ENCODE measurements around the gene BAHCC1. TPM values are rescaled to one million over a fixed set of nuclear protein-coding genes. Genes with fewer than 3 reads are reported as not detected.

Gene BAHCC1
- total and polyA plus RNA-seq, 9 of the 15 experiments (the other 6 are each of a cell fraction or from before 2014, with no cell fraction given) = 0.14 to 26.9 (median 5.0) TPM

GRCh38 chr17:81381632-81382577 lies 13.4 kb upstream of the BAHCC1 start:
- Histone ChIP-seq H3K27ac (ENCODE audit: extremely low read depth, low read depth, low read length) (no peak overlapping the region), H3K9me3 (replicated peaks; ENCODE audit: control insufficient read depth, insufficient read depth, low read depth, low read length) (no peaks in the 10 kb centered on the region), H4K20me1 (replicated peaks; ENCODE audit: control insufficient read depth, insufficient read depth, low read length) (no peaks in the 10 kb centered on the region), H3K36me3 (ENCODE audit: control insufficient read depth, insufficient read depth, low read length) (no peaks in the 10 kb centered on the region), H3K27me3 (ENCODE audit: control insufficient read depth in 2 of 2, insufficient read depth in 2 of 2, low read length in 2 of 2) (no peaks in the 10 kb centered on the region), H3K79me2 (ENCODE audit: control insufficient read depth, insufficient read depth, low read length) (no peaks in the 10 kb centered on the region), H3K4me2 (ENCODE audit: insufficient read depth, low read length) (no peak overlapping the region), H3K9ac (ENCODE audit: insufficient read depth in 1 of 2, low read depth in 2 of 2, low read length in 2 of 2) (peak overlapping the region in 1 of 2 experiments; percentile 41; a peak in 2 of 4 replicates), H3K4me1 (replicated peaks in 1 of 2; ENCODE audit: control insufficient read depth in 2 of 2, insufficient read depth in 2 of 2, low read length in 2 of 2) (peaks cover 0 to 56% of the 10 kb centered on the region in 2 experiments; a peak in 4 of 5 replicates), H3K9me1 (ENCODE audit: control insufficient read depth, insufficient read depth, low read length) (no peaks in the 10 kb centered on the region), H3K4me3 (no peak overlapping the region), H2AFZ (ENCODE audit: low read depth, low read length) (no peak overlapping the region)
- no peak for TF ChIP-seq ZNF431 (CRISPR knock-in tag; IDR thresholded peaks at IDR 0.05)
- CTCF ChIA-PET (ENCODE audit: low intra/inter-chr PET ratio) = no interaction called here
- DNase-seq (ENCODE audit: extremely low read depth in 1 of 4, low spot score in 3 of 4) = no peak
- WGBS (ENCODE audit: insufficient coverage, low coverage, missing lambda C conversion rate) = 64% methylated on average over 22 of the region's 37 CpGs
- in situ Hi-C loops (cut with MboI) = no loop called here
- no TSS peak for BruUV-seq (replicated peaks)
- intact Hi-C loops (cut with micrococcal nuclease) = no loop called here
- ATAC-seq = no peak
- POLR2A ChIA-PET = interaction anchor here (0.6 to 1.3 kb wide), 2 partner anchors 17 to 132 kb away, joined by 3 to 4 read pairs; no protein-coding TSS in a partner anchor
- no peak for FAIRE-seq

- no peak for ATAC-seq
- H3K27me3 ChIP-seq (ENCODE audit: control insufficient read depth in 2 of 2, insufficient read depth in 2 of 2, low read length in 2 of 2) = no peaks in the 10 kb centered on the region
- no peaks in the 10 kb centered on the region for H3K9me3 ChIP-seq (replicated peaks; ENCODE audit: control insufficient read depth, insufficient read depth, low read depth, low read length)
- no peaks in the 10 kb centered on the region for H3K79me2 ChIP-seq (ENCODE audit: control insufficient read depth, insufficient read depth, low read length)
- no peaks in the 10 kb centered on the region for H3K9me1 ChIP-seq (ENCODE audit: control insufficient read depth, insufficient read depth, low read length)
- no peak for FAIRE-seq
- no peak for DNase-seq (ENCODE audit: extremely low read depth in 1 of 4, low spot score in 3 of 4)
- in situ Hi-C loops (cut with MboI) (no loop called here), intact Hi-C loops (cut with micrococcal nuclease) (no loop called here)
- no TSS peak for BruUV-seq (replicated peaks)
- 28% methylated on average over 6 of the region's 6 CpGs for WGBS (ENCODE audit: insufficient coverage, low coverage, missing lambda C conversion rate)
- H3K4me1 ChIP-seq (replicated peaks in 1 of 2; ENCODE audit: control insufficient read depth in 2 of 2, insufficient read depth in 2 of 2, low read length in 2 of 2) = peaks cover 4 to 66% of the 10 kb centered on the region in 2 experiments; a peak in 4 of 5 replicates
- H3K4me3 ChIP-seq = no peak overlapping the region
- no peaks in the 10 kb centered on the region for H3K36me3 ChIP-seq (ENCODE audit: control insufficient read depth, insufficient read depth, low read length)
- H2AFZ ChIP-seq (ENCODE audit: low read depth, low read length) = no peak overlapping the region
- H3K4me2 ChIP-seq (ENCODE audit: insufficient read depth, low read length) = no peak overlapping the region
- H3K27ac ChIP-seq (ENCODE audit: extremely low read depth, low read depth, low read length) = no peak overlapping the region
- H3K9ac ChIP-seq (ENCODE audit: insufficient read depth in 1 of 2, low read depth in 2 of 2, low read length in 2 of 2) = peak overlapping the region in 1 of 2 experiments; percentile 61; a peak in 1 of 4 replicates
- H4K20me1 ChIP-seq (replicated peaks; ENCODE audit: control insufficient read depth, insufficient read depth, low read length) = no peaks in the 10 kb centered on the region
- POLR2A ChIA-PET = interaction anchor here (1.3 kb wide), 1 partner anchor 18 kb away, joined by 4 read pairs; no protein-coding TSS in a partner anchor
- CTCF ChIA-PET (ENCODE audit: low intra/inter-chr PET ratio) = no interaction called here
- TF ChIP-seq PCBP1 (IDR thresholded peaks at IDR 0.05; ENCODE audit: low read depth, low read length, poor library complexity, severe bottlenecking) = no peak
- no peak for TF ChIP-seq ZNF384 (IDR thresholded peaks at IDR 0.05; ENCODE audit: low read depth, low read length)
- no peak for TF ChIP-seq HMG20A (CRISPR knock-in tag; conservative IDR thresholded peaks at IDR 0.05)
- no peak for TF ChIP-seq ELF4 (CRISPR knock-in tag; IDR thresholded peaks at IDR 0.05)
- no peak for TF ChIP-seq ZNF232 (CRISPR knock-in tag; IDR thresholded peaks at IDR 0.05)
- TF ChIP-seq IRF1 (CRISPR knock-in tag; IDR thresholded peaks at IDR 0.05; ENCODE audit: borderline replicate concordance) = no peak
- TF ChIP-seq CHD1 (IDR thresholded peaks at IDR 0.05; ENCODE audit: low read length) = no peak
- no peak for TF ChIP-seq ZKSCAN8 (CRISPR knock-in tag; IDR thresholded peaks at IDR 0.05)
- no peak for TF ChIP-seq MXI1 (IDR thresholded peaks at IDR 0.05; ENCODE audit: low read depth, low read length)
- TF ChIP-seq ZFX (CRISPR knock-in tag; IDR thresholded peaks at IDR 0.05) = no peak
- no peak for TF ChIP-seq ZNF134 (CRISPR knock-in tag; conservative IDR thresholded peaks at IDR 0.05)
Measured at GRCh38 chr17:81382851-81383250, 12.4 kb upstream of the BAHCC1 start.
